SH-SY5Y (cell line): ENCODE measurements around the gene IGSF22.

Source experiments
- GATA2 ChIP-seq: IDR thresholded peaks from 2 replicates; pipeline ENCODE4 v1.6.1; 2011; ENCODE audit warnings: mild to moderate bottlenecking, low read depth, low read length
- GATA3 ChIP-seq: IDR thresholded peaks from 2 replicates; pipeline ENCODE4 v1.6.1; 2011; ENCODE audit warnings: low read depth, mild to moderate bottlenecking, low read length, moderate library complexity

IGSF22 gene

DNA sequence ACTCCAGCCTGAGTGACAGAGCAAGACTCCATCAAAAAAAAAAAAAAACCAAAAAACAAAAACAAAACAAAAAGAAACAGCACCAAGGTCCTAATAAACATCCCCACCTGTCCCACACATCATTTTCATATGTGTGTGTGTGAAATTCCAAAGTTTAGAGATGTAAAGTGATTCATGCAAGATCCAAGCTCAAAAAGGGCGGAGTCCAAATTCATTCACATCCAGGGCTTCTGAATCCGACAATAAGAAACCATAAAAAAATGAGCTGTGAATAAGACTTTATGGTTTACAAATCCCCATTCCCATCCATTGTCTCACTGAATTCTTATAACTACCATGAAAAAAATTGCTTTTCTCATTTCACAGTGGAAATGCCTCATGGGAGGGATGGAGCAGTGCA lies 30.9 kb upstream of the IGSF22 start:
- TF ChIP-seq GATA2 (no peak), GATA3 (no peak)

GRCh38 chr11:18754308-18754707 lies 28.3 kb upstream of the IGSF22 start:
- TF ChIP-seq GATA2 (no peak), GATA3 (no peak)

DNA sequence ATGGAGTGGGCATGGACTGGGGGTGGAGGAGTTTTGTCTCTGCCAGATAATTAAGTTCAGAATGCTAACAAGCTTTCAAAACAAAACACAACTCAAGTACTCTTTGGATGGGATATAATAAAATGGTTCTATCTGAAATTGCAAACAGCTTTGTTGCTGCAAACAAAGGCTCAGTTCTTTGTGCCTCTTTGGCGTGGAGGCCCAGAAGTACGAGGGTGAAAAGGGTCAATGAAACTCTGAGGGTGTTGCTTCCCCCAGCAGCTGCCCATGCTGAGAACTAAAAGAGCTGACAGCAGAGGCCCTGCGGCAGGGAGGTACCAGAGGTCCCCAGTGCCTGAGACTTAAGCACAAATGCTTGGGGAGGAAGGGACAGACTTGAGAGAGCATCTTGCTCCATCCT lies 26.5 kb upstream of the IGSF22 start:
- TF ChIP-seq GATA3 (no peak), GATA2 (no peak)

DNA sequence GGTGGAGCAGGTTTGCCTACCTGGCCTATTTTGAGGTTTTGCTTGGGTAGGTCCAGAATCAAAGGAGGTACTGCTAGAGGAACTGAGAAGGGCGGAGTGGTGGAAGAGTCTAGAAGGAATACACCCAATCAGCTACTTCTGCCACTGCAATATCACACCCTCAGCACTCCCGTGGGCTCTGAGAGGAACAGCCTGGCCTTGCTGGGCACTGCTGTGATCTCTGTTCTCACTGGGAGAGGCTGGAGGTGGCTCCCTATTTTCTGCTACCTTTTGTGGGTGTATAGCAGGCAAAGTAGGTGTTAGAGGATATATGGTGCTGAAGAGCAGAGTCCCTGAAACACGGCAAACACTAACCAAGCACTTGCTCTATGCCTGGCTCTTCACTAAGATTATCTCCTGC lies 25.0 kb upstream of the IGSF22 start:
- TF ChIP-seq GATA2, result no peak
- TF ChIP-seq GATA3, result no peak

DNA sequence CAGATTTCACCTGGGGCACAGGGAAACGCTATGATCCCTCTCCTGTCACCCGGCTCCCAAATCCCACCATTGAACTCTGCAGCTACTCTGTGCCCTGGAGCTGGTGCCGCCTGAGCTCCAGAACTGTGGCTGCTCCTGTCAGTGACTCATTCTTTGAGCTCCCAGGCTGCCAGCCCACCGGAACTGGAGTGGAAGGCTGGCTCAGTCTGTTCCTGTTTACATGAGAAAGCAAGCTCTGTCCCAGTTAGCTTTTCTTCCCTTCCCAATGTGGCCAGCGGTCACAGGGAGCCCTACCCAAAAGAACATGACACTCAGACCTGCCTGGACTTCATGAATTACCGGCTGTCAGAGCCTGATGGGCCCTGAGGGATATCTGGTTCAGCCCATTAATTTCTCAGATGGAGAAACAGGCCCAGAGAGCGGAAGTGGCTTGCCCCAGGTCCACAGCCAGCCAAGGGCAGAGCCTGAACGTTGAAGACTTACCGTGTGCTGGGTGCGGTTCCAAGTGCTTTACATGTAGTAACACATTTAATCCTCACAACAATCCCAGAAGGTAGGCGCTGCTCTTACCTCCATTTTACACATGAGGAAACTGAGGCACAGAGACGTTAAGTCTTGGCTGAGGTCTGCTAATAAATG lies 23.8 kb upstream of the IGSF22 start:
- TF ChIP-seq GATA2 (no peak), GATA3 (no peak)

DNA sequence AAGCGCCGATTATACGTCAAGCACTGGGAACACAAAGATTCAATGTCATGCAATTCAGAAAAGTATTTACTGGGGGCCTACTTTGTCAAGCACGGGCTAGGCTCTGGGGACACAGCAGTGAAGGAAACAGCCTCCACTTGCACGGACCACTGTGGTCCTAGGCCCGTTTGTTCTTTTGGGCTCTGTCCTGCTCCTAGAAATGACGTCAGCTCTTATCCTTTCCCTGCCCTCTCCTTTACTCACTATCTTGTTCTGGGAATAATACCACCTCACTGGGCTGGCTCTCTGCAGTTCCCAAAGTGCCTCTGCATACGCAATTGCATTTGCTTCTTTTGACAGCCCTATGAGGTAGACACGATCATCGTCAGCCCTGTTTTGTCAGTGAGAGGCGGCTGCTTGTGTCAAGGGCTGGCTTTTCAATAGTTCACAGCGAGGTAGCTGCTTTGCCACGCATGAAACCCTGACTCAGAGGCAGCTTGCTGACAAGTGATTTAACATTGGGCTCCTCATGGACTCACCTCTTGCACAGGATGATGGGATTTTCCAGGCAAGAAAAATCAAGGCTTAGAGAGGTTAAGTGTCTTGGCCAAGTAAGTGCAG lies 22.9 kb upstream of the IGSF22 start:
- TF ChIP-seq GATA2 (no peak), GATA3 (no peak)

DNA sequence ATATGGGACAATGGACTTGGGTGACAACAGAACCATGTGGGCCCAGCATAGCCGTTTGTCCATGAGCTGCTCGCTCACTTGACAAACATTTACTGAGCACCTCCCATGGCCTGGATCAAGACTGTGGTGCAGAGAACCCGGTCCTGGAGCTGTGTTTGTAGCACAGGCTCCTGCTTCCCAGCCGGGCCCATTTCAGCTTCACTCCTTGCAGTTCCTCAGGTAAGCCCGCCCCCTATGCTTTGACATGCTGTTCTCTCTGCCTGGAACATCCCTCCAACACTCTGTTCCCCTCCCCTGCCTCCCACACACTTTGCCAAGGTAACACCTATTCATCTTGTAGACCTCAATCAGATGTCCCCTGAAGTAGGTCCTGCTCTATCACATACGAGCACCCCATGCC lies 19.3 kb upstream of the IGSF22 start:
- TF ChIP-seq GATA3 (no peak), GATA2 (no peak)

DNA sequence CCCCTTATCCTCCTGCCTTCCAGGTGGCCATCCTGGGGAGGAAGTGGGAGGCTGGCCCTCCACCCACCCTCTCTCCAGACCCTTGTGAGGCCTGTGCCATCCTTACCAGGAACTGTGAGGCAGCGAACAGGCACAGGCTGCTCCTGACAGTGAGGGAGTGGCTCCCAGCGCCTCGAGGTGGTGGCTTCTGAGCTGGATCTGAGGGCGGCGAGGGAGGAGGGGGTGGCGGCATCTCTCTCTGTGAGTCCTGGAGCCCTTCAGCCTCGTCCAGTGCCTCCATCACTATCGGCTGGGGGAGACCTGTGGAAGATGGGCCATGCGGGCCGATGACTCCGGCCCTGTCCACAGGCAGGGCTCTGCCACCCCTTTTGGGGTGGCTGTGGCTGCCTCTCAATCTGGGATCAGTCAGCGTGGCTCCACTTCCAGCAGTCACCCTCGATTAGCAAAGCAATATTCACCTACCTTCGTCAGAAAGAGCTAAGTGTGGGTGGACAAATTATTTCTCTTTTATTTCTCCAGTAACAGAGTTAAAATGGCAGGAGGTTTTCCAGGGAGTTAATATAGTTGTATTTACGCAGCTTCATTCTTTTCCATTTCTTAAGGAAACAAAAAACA lies 18.0 kb upstream of the IGSF22 start:
- no peak for TF ChIP-seq GATA3
- no peak for TF ChIP-seq GATA2

DNA sequence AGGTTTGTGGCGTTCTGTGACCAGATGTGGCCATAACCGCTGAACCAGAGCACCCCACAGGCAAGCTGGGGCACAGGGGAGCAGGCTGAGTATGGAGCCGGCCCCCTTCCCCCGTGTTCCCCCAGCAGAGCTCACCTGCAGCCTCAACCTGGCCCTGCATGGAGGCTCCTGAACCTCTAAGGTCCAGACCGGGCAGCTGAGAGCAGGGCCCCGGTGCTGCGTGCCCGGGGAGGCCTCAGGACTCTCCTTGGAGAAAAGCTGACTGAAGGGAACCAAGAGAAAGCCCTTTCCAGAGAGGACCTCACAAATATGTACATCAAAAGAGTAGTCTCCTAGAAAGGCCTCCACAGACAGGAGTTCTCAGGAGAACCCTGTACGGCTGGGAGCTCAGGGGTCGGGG lies 17.4 kb upstream of the IGSF22 start:
- TF ChIP-seq GATA3 (no peak), GATA2 (no peak)

GRCh38 chr11:18741783-18742182 lies 15.8 kb upstream of the IGSF22 start:
- TF ChIP-seq GATA3 (no peak), GATA2 (no peak)

- TF ChIP-seq GATA2, result no peak
- TF ChIP-seq GATA3, result no peak
These were observed 13.7 kb upstream of the IGSF22 start for GRCh38 chr11:18739685-18740084.

GRCh38 chr11:18737642-18738041 lies 11.7 kb upstream of the IGSF22 start:
- no peak for TF ChIP-seq GATA2
- no peak for TF ChIP-seq GATA3

GRCh38 chr11:18736590-18737148 lies 10.7 kb upstream of the IGSF22 start:
- TF ChIP-seq GATA3 (no peak), GATA2 (no peak)

- TF ChIP-seq GATA3 (no peak), GATA2 (no peak)
These were observed 7.2 kb upstream of the IGSF22 start for GRCh38 chr11:18733202-18733601.
